CD14-positive monocyte (primary cell): ENCODE results near the gene IFT122. TPM values are rescaled to one million over a fixed set of nuclear protein-coding genes. Genes with fewer than 3 reads are reported as not detected.

Experiments
- DNase-seq, 3 donors: peaks; one replicate each; pipeline ENCODE4 v3.0.0-alpha.2; 2011 to 2022
- H2AFZ ChIP-seq: 2 replicates; pipeline ENCODE4 v1.6.0; 2012; ENCODE audit warnings: mild to moderate bottlenecking, low read depth, low read length, inconsistent platforms; ENCODE audit not compliant: insufficient read depth, poor library complexity, severe bottlenecking
- H3K27ac ChIP-seq, 2 donors: 1 replicate in 1 of 2; 2 replicates in 1 of 2; pipeline ENCODE4 v1.5.1; 2012 to 2013; ENCODE audit warnings: low read length in 2 of 2, control low read depth in 1 of 2, inconsistent platforms in 1 of 2, low read depth in 1 of 2, mild to moderate bottlenecking in 1 of 2
- H3K27me3 ChIP-seq, 2 donors: one replicate each; pipeline versions ENCODE4 v1.6.0 to v1.6.1; 2011 to 2013; ENCODE audit warnings: low read length in 2 of 2; ENCODE audit not compliant: control insufficient read depth in 2 of 2, insufficient read depth in 2 of 2
- H3K36me3 ChIP-seq, 2 donors: replicated peaks in 1 of 2; 1 replicate in 1 of 2; 2 replicates in 1 of 2; pipeline versions ENCODE4 v1.5.1 to v1.6.1; 2012 to 2013; ENCODE audit warnings: low read length in 2 of 2, control low read depth in 1 of 2, inconsistent platforms in 1 of 2, mild to moderate bottlenecking in 1 of 2; ENCODE audit not compliant: insufficient read depth in 2 of 2, control insufficient read depth in 1 of 2
- H3K4me1 ChIP-seq, 2 donors: 1 replicate in 1 of 2; 2 replicates in 1 of 2; pipeline versions ENCODE4 v1.5.1 to v1.6.1; 2012 to 2013; ENCODE audit warnings: low read length in 2 of 2, control low read depth in 1 of 2, inconsistent platforms in 1 of 2, mild to moderate bottlenecking in 1 of 2, moderate library complexity in 1 of 2; ENCODE audit not compliant: insufficient read depth in 2 of 2, control insufficient read depth in 1 of 2
- H3K4me2 ChIP-seq: replicated peaks from 2 replicates; pipeline ENCODE3; 2012; ENCODE audit warnings: low read length, moderate library complexity, mild to moderate bottlenecking; ENCODE audit not compliant: poor library complexity, severe bottlenecking; ENCODE audit errors: extremely low read depth
- H3K4me3 ChIP-seq, 3 experiments: fragments of 200-600 bp in 1 of 3; sonication (generic) in 1 of 3; replicated peaks in 1 of 3; 1 replicate in 2 of 3; 2 replicates in 1 of 3; pipeline ENCODE4 v1.5.1; 2011 to 2013; ENCODE audit warnings: low read length in 3 of 3, mild to moderate bottlenecking in 3 of 3, control low read depth in 2 of 3, low read depth in 2 of 3, inconsistent platforms in 1 of 3, moderate library complexity in 1 of 3
- H3K79me2 ChIP-seq: 2 replicates; pipeline ENCODE4 v1.6.0; 2012; ENCODE audit warnings: mild to moderate bottlenecking, control low read depth, inconsistent platforms, low read length, moderate library complexity; ENCODE audit not compliant: insufficient read depth
- H3K9ac ChIP-seq: 2 replicates; pipeline ENCODE4 v1.6.0; 2017; ENCODE audit warnings: low read length, mild to moderate bottlenecking; ENCODE audit not compliant: insufficient read depth, poor library complexity, severe bottlenecking
- H3K9me3 ChIP-seq, 2 donors: replicated peaks in 1 of 2; 1 replicate in 1 of 2; 2 replicates in 1 of 2; pipeline versions ENCODE4 v1.5.1 to v1.6.1; 2012 to 2013; ENCODE audit warnings: low read length in 2 of 2, control low read depth in 1 of 2; ENCODE audit not compliant: control insufficient read depth in 1 of 2, insufficient read depth in 1 of 2
- H4K20me1 ChIP-seq: 2 replicates; pipeline ENCODE4 v1.6.0; 2012; ENCODE audit warnings: mild to moderate bottlenecking, low read length, control low read depth, moderate library complexity; ENCODE audit not compliant: insufficient read depth
- H3K27ac Mint-ChIP-seq, 7 donors: one replicate each; pipeline ENCODE4 v1.8.0; 2020; ENCODE audit warnings: mild to moderate bottlenecking in 7 of 7, mixed read lengths in 7 of 7, moderate library complexity in 6 of 7, inconsistent platforms in 2 of 7
- H3K27me3 Mint-ChIP-seq, 3 donors: one replicate each; pipeline ENCODE4 v1.8.0; 2021 to 2022; ENCODE audit warnings: low read depth in 3 of 3, mild to moderate bottlenecking in 3 of 3, mixed read lengths in 3 of 3, moderate library complexity in 3 of 3, inconsistent platforms in 1 of 3
- H3K36me3 Mint-ChIP-seq, 2 donors: one replicate each; pipeline ENCODE4 v1.8.0; 2020; ENCODE audit warnings: mixed read lengths in 2 of 2, inconsistent platforms in 1 of 2, mild to moderate bottlenecking in 1 of 2
- H3K4me1 Mint-ChIP-seq: one replicate; pipeline ENCODE4 v1.8.0; 2020; ENCODE audit warnings: mild to moderate bottlenecking, mixed read lengths
- H3K4me3 Mint-ChIP-seq, 2 donors: one replicate each; pipeline ENCODE4 v1.8.0; 2020; ENCODE audit warnings: mild to moderate bottlenecking in 2 of 2, mixed read lengths in 2 of 2, moderate library complexity in 1 of 2
- H3K9me3 Mint-ChIP-seq, 7 donors: one replicate each; pipeline ENCODE4 v1.8.0; 2020 to 2022; ENCODE audit warnings: mixed read lengths in 7 of 7, mild to moderate bottlenecking in 6 of 7, moderate library complexity in 6 of 7, inconsistent platforms in 2 of 7
- WGBS: methylation state at CpG from one replicate; pipeline ENCODE4 v1.1.5; 2013; ENCODE audit warnings: missing lambda C conversion rate; ENCODE audit not compliant: insufficient coverage; 5-methylcytosine and 5-hydroxymethylcytosine counted together
- intact Hi-C, 2 donors: fragments of 100-400 bp; cut with micrococcal nuclease; formaldehyde crosslinking; loops; one replicate each; pipeline versions ENCODE4 v1.15.0 to v1.15.1; 2023
- polyA plus RNA-seq, 3 donors: library from polyadenylated mRNA; depleted of rRNA in 1 of 3; unstranded in 2 of 3; stranded (reverse) in 1 of 3; fragments of 300-500 nt in 2 of 3; fragments of >200 nt in 1 of 3; fragmentation: Illumina TruSeq in 2 of 3; gene quantifications; 1 replicate in 2 of 3; 2 replicates in 1 of 3; pipeline ENCODE4 v1.2.3, GENCODE V29; 2012 to 2021
- TF ChIP-seq, protein P1 (sequence below): fragments of 200-600 bp; IDR thresholded peaks from one replicate; pipeline ENCODE4 v1.8.0; 2022; ENCODE audit warnings: antibody characterized with exemption, mild to moderate bottlenecking

IFT122 gene
- polyA plus RNA-seq, 3 donors = 3.3 to 12.2 (median 3.6) TPM

GRCh38 chr3:129398803-129399144, 41.2 kb upstream of the IFT122 start:
- WGBS = 3% methylated on average over 18 of the region's 18 CpGs
- peaks cover 48% of the 10 kb centered on the region for H3K79me2 ChIP-seq
- Mint-ChIP-seq H3K27ac (peak overlapping the region; percentile 93 to 99 (median 98)), H3K4me1 (peaks cover 24% of the 10 kb centered on the region), H3K4me3 (peak overlapping the region; percentile 98 to 99), H3K36me3 (peaks cover 25 to 33% of the 10 kb centered on the region in 2 donors), H3K27me3 (peaks cover 0 to 2% (median 0%) of the 10 kb centered on the region in 3 donors), H3K9me3 (no peaks in the 10 kb centered on the region)
- intact Hi-C loops = no loop called here
- H3K4me1 ChIP-seq = peaks cover 17 to 21% of the 10 kb centered on the region in 2 donors
- peaks cover 48% of the 10 kb centered on the region for H4K20me1 ChIP-seq
- H3K36me3 ChIP-seq = peaks cover 18 to 39% of the 10 kb centered on the region in 2 donors
- no peaks in the 10 kb centered on the region for H3K9me3 ChIP-seq
- TF ChIP-seq, protein P1, sequence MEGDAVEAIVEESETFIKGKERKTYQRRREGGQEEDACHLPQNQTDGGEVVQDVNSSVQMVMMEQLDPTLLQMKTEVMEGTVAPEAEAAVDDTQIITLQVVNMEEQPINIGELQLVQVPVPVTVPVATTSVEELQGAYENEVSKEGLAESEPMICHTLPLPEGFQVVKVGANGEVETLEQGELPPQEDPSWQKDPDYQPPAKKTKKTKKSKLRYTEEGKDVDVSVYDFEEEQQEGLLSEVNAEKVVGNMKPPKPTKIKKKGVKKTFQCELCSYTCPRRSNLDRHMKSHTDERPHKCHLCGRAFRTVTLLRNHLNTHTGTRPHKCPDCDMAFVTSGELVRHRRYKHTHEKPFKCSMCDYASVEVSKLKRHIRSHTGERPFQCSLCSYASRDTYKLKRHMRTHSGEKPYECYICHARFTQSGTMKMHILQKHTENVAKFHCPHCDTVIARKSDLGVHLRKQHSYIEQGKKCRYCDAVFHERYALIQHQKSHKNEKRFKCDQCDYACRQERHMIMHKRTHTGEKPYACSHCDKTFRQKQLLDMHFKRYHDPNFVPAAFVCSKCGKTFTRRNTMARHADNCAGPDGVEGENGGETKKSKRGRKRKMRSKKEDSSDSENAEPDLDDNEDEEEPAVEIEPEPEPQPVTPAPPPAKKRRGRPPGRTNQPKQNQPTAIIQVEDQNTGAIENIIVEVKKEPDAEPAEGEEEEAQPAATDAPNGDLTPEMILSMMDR = no peak
- H3K4me3 ChIP-seq = peak overlapping the region; percentile 68 to 93 (median 90)
- no peaks in the 10 kb centered on the region for H3K27me3 ChIP-seq
- H3K4me2 ChIP-seq = peak overlapping the region; percentile 89
- peak overlapping the region; percentile 81 for H3K9ac ChIP-seq
- H2AFZ ChIP-seq = peak overlapping the region; percentile 92
- DNase-seq = peak in 2 of 3 donors; percentile 6 to 12
- H3K27ac ChIP-seq = peak overlapping the region; percentile 29 to 93

GRCh38 chr3:129399145-129399894, 40.7 kb upstream of the IFT122 start:
- Histone ChIP-seq H4K20me1 (peaks cover 44% of the 10 kb centered on the region), H3K9ac (peak overlapping the region; percentile 81), H3K27ac (peak overlapping the region; percentile 29 to 93), H3K9me3 (no peaks in the 10 kb centered on the region), H2AFZ (peak overlapping the region; percentile 92), H3K4me2 (peak overlapping the region; percentile 89), H3K36me3 (peaks cover 14 to 34% of the 10 kb centered on the region in 2 donors), H3K79me2 (peaks cover 48% of the 10 kb centered on the region), H3K27me3 (no peaks in the 10 kb centered on the region), H3K4me1 (peaks cover 17 to 21% of the 10 kb centered on the region in 2 donors), H3K4me3 (peak overlapping the region; percentile 68 to 93 (median 90))
- intact Hi-C loops = no loop called here
- Mint-ChIP-seq H3K27ac (peak overlapping the region; percentile 93 to 99 (median 98)), H3K4me1 (peaks cover 24% of the 10 kb centered on the region), H3K9me3 (no peaks in the 10 kb centered on the region), H3K4me3 (peak overlapping the region; percentile 98 to 99), H3K27me3 (peaks cover 0 to 2% (median 0%) of the 10 kb centered on the region in 3 donors), H3K36me3 (peaks cover 23 to 29% of the 10 kb centered on the region in 2 donors)
- 0% methylated on average over 10 of the region's 25 CpGs for WGBS
- TF ChIP-seq, protein P1 = peak; percentile 88
- peak; percentile 89 to 95 (median 93) for DNase-seq
